ENCODE measurements around the gene AUTS2.

Gene AUTS2

DNA sequence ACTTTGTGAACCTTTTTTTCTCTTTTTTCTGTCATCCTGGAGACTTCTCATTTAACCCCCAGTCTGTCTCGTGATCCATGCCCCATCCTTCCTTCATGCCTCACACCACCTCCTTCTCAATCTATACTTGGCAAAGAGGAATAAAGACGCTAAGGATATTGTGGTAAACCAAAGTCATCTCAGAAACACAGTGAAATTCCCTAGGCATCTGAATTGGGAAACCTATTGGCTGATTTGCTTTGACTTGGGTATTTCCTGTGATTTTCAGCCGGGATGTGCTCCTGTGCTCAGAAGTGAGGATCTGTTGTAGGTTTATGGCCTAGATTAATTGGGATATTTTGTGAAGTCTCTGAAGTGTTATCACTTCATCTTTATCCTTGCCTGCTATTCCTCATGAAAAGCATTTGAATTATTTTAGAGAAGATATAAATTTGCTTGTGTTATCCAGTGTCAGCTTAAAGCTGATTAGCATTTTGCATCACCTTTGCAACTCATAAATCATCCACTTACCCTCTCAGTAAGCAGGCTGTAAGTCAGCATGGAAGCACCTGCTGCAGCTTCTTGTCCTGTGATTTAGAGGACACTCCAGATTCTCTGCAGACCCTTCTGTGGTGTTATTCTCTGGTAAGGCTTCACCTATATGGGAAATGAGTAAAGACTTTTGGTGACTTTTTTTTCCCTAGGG lies 138.0 kb downstream of the AUTS2 start:
- Histone ChIP-seq H2AFZ (ENCODE audit: low read length) (no peak overlapping the region), H3K9ac (ENCODE audit: low read length) (no peak overlapping the region), H3K79me2 (ENCODE audit: insufficient read depth, low read length) (peaks cover 95% of the 10 kb centered on the region), H3K4me2 (ENCODE audit: low read length) (no peak overlapping the region), H3K27ac (ENCODE audit: low read depth, low read length, poor library complexity, severe bottlenecking) (no peak overlapping the region), H3K36me3 (ENCODE audit: insufficient read depth, low read length) (no peaks in the 10 kb centered on the region), H3K9me3 (ENCODE audit: low read length) (no peaks in the 10 kb centered on the region), H3K4me1 (ENCODE audit: insufficient read depth, low read length, severe bottlenecking) (peaks cover 77% of the 10 kb centered on the region), H3F3A (ENCODE audit: insufficient read depth, low read length) (no peaks in the 10 kb centered on the region), H3K4me3 (ENCODE audit: low read depth, low read length, poor library complexity, severe bottlenecking) (no peak overlapping the region), H3K9me2 (ENCODE audit: low read depth, low read length) (no peaks in the 10 kb centered on the region), H4K20me1 (ENCODE audit: insufficient read depth, low read length) (peaks cover 22% of the 10 kb centered on the region; the same call in 1 of the 2 replicates), H3K27me3 (ENCODE audit: insufficient read depth, low read length) (no peaks in the 10 kb centered on the region)
- TF ChIP-seq CTCF (IDR thresholded peaks at IDR 0.05; ENCODE audit: low read length) (no peak), EZH2 (IDR thresholded peaks at IDR 0.05; ENCODE audit: borderline replicate concordance, low read length) (no peak)

- Histone ChIP-seq H3K36me3 (ENCODE audit: insufficient read depth, low read length) (no peaks in the 10 kb centered on the region), H3K4me2 (ENCODE audit: low read length) (peak overlapping the region; percentile 29; the same call in 1 of the 2 replicates), H3K9me2 (ENCODE audit: low read depth, low read length) (no peaks in the 10 kb centered on the region), H3F3A (ENCODE audit: insufficient read depth, low read length) (no peaks in the 10 kb centered on the region), H3K4me1 (ENCODE audit: insufficient read depth, low read length, severe bottlenecking) (peaks cover 60% of the 10 kb centered on the region), H3K9ac (ENCODE audit: low read length) (no peak overlapping the region), H2AFZ (ENCODE audit: low read length) (no peak overlapping the region), H3K4me3 (ENCODE audit: low read depth, low read length, poor library complexity, severe bottlenecking) (no peak overlapping the region), H3K9me3 (ENCODE audit: low read length) (no peaks in the 10 kb centered on the region), H3K27me3 (ENCODE audit: insufficient read depth, low read length) (no peaks in the 10 kb centered on the region), H3K79me2 (ENCODE audit: insufficient read depth, low read length) (peaks cover 95% of the 10 kb centered on the region), H3K27ac (ENCODE audit: low read depth, low read length, poor library complexity, severe bottlenecking) (peak overlapping the region; percentile 55), H4K20me1 (ENCODE audit: insufficient read depth, low read length) (peaks cover 17% of the 10 kb centered on the region; the same call in 1 of the 2 replicates)
- TF ChIP-seq CTCF (IDR thresholded peaks at IDR 0.05; ENCODE audit: low read length) (no peak), EZH2 (IDR thresholded peaks at IDR 0.05; ENCODE audit: borderline replicate concordance, low read length) (no peak)
Measured at GRCh38 chr7:69738396-69738951, 140.2 kb downstream of the AUTS2 start.

GRCh38 chr7:69739190-69739589 lies 140.9 kb downstream of the AUTS2 start:
- Histone ChIP-seq H3F3A (ENCODE audit: insufficient read depth, low read length) (no peaks in the 10 kb centered on the region), H3K9me3 (ENCODE audit: low read length) (no peaks in the 10 kb centered on the region), H3K4me3 (ENCODE audit: low read depth, low read length, poor library complexity, severe bottlenecking) (no peak overlapping the region), H2AFZ (ENCODE audit: low read length) (no peak overlapping the region), H3K36me3 (ENCODE audit: insufficient read depth, low read length) (no peaks in the 10 kb centered on the region), H3K9me2 (ENCODE audit: low read depth, low read length) (no peaks in the 10 kb centered on the region), H3K9ac (ENCODE audit: low read length) (no peak overlapping the region), H4K20me1 (ENCODE audit: insufficient read depth, low read length) (peaks cover 13% of the 10 kb centered on the region; the same call in 1 of the 2 replicates), H3K27me3 (ENCODE audit: insufficient read depth, low read length) (no peaks in the 10 kb centered on the region), H3K27ac (ENCODE audit: low read depth, low read length, poor library complexity, severe bottlenecking) (peak overlapping the region; percentile 55), H3K4me1 (ENCODE audit: insufficient read depth, low read length, severe bottlenecking) (peaks cover 53% of the 10 kb centered on the region), H3K4me2 (ENCODE audit: low read length) (peak overlapping the region; percentile 29; the same call in 1 of the 2 replicates), H3K79me2 (ENCODE audit: insufficient read depth, low read length) (peaks cover 95% of the 10 kb centered on the region)
- TF ChIP-seq EZH2 (IDR thresholded peaks at IDR 0.05; ENCODE audit: borderline replicate concordance, low read length) (no peak), CTCF (IDR thresholded peaks at IDR 0.05; ENCODE audit: low read length) (no peak)

Data from OCI-LY1 (cell line).